GM18861 (cell line): ENCODE measurements around the gene NSRP1.
"Not testable (repeated sequence)": the region's sequence is repeated elsewhere in the genome, so short reads cannot be mapped to it uniquely, and the experiment has no call there.

Experiments
- ATAC-seq: cut with Tn5 transposase; IDR thresholded peaks from one replicate; pipeline ENCODE4 v1.9.1; 2021; ENCODE audit not compliant: unreplicated experiment

The NSRP1 gene

GRCh38 chr17:30219833-30220232 is 103.2 kb downstream of the NSRP1 start:
- ATAC-seq: no peak

- ATAC-seq: no peak
Measured at GRCh38 chr17:30220414-30220813, 103.8 kb downstream of the NSRP1 start.

GRCh38 chr17:30221346-30221745 is 104.7 kb downstream of the NSRP1 start:
- no peak for ATAC-seq

GRCh38 chr17:30222251-30222650 is 105.6 kb downstream of the NSRP1 start:
- no peak for ATAC-seq

GRCh38 chr17:30222721-30223175 is 106.1 kb downstream of the NSRP1 start:
- no peak for ATAC-seq

GRCh38 chr17:30224419-30224960 is 107.9 kb downstream of the NSRP1 start:
- no peak for ATAC-seq

GRCh38 chr17:30225112-30225511 is 108.5 kb downstream of the NSRP1 start:
- no peak for ATAC-seq

- ATAC-seq: no peak
Measured at GRCh38 chr17:30225919-30226553, 109.4 kb downstream of the NSRP1 start.

GRCh38 chr17:30226878-30227277 is 110.3 kb downstream of the NSRP1 start:
- no peak for ATAC-seq

- no peak for ATAC-seq
Measured at GRCh38 chr17:30228011-30228410, 111.4 kb downstream of the NSRP1 start.

GRCh38 chr17:30229012-30229411 is 112.4 kb downstream of the NSRP1 start:
- ATAC-seq: no peak

- ATAC-seq: not testable (repeated sequence)
Measured at GRCh38 chr17:30230009-30230408, 113.4 kb downstream of the NSRP1 start.

GRCh38 chr17:30230596-30231125 is 114.0 kb downstream of the NSRP1 start:
- ATAC-seq: no peak

- ATAC-seq: no peak
Measured at GRCh38 chr17:30232015-30232823, 115.6 kb downstream of the NSRP1 start.

GRCh38 chr17:30232824-30233427 is 116.3 kb downstream of the NSRP1 start:
- ATAC-seq: no peak

GRCh38 chr17:30234296-30234695 is 117.7 kb downstream of the NSRP1 start:
- ATAC-seq: no peak

GRCh38 chr17:30234964-30235363 is 118.3 kb downstream of the NSRP1 start:
- ATAC-seq: no peak

GRCh38 chr17:30235386-30236296 is 119.0 kb downstream of the NSRP1 start, which contains the start of gene SLC6A4:
Gene SLC6A4 (minus strand): TSS chr17:30235697. CDS start chr17:30221958, 13,739 bp downstream.
- no peak for ATAC-seq
